Common myeloid progenitor, CD34-positive (primary cell): ENCODE data around the gene ALDH8A1.

Experiments used
- CTCF ChIA-PET: fragments of 350-600 bp; sonication (Branson Sonifier 250); formaldehyde crosslinking; loops from one replicate; lab custom pipeline; 2021; ENCODE audit warnings: antibody characterized with exemption; lab: Charles Lee
- POLR2A ChIA-PET: fragments of 350-600 bp; sonication (Branson Sonifier 250); formaldehyde crosslinking; loops from one replicate; lab custom pipeline; 2021; ENCODE audit warnings: antibody characterized with exemption; lab: Charles Lee
- DNase-seq, 3 donors: peaks; one replicate each; pipeline versions ENCODE4 v3.0.0 to v3.0.0-alpha.2; 2013
- H3K27ac ChIP-seq, 2 experiments: 1 replicate in 1 of 2; 2 replicates in 1 of 2; pipeline ENCODE4 v1.7.0; 2013; ENCODE audit warnings: inconsistent platforms in 2 of 2, low read length in 2 of 2, mild to moderate bottlenecking in 2 of 2, low read depth in 1 of 2, moderate library complexity in 1 of 2; ENCODE audit not compliant: severe bottlenecking in 2 of 2, insufficient read depth in 1 of 2, poor library complexity in 1 of 2
- H3K27me3 ChIP-seq, 5 experiments: replicated peaks in 2 of 5; 1 replicate in 3 of 5; 2 replicates in 2 of 5; pipeline versions ENCODE4 v1.6.1 to v1.7.0; 2013; ENCODE audit warnings: low read length in 4 of 5, mild to moderate bottlenecking in 2 of 5, moderate library complexity in 2 of 5, inconsistent platforms in 1 of 5; ENCODE audit not compliant: insufficient read depth in 5 of 5, control insufficient read depth in 4 of 5
- H3K36me3 ChIP-seq, 4 experiments: 1 replicate in 2 of 4; 2 replicates in 2 of 4; pipeline versions ENCODE4 v1.6.1 to v1.7.0; 2013; ENCODE audit warnings: low read length in 3 of 4, control low read depth in 1 of 4, mild to moderate bottlenecking in 1 of 4; ENCODE audit not compliant: control insufficient read depth in 4 of 4, insufficient read depth in 4 of 4
- H3K4me1 ChIP-seq, 4 experiments: 1 replicate in 3 of 4; 2 replicates in 1 of 4; pipeline versions ENCODE4 v1.6.1 to v1.7.1; 2013; ENCODE audit warnings: low read length in 3 of 4, mild to moderate bottlenecking in 3 of 4, control low read depth in 1 of 4, inconsistent platforms in 1 of 4, moderate library complexity in 1 of 4; ENCODE audit not compliant: control insufficient read depth in 4 of 4, insufficient read depth in 4 of 4; ENCODE audit errors: control extremely low read depth in 1 of 4
- H3K4me3 ChIP-seq, 7 experiments: 1 replicate in 4 of 7; 2 replicates in 3 of 7; pipeline versions ENCODE4 v1.5.1 to v1.7.0; 2013; ENCODE audit warnings: mild to moderate bottlenecking in 7 of 7, low read length in 6 of 7, moderate library complexity in 6 of 7, inconsistent platforms in 2 of 7, low read depth in 2 of 7, control low read depth in 1 of 7; ENCODE audit not compliant: insufficient read depth in 4 of 7, control insufficient read depth in 1 of 7; ENCODE audit errors: extremely low read depth in 1 of 7
- H3K9me3 ChIP-seq, 5 experiments: 1 replicate in 4 of 5; 2 replicates in 1 of 5; pipeline versions ENCODE4 v1.6.1 to v1.7.1; 2013; ENCODE audit warnings: low read length in 4 of 5, mild to moderate bottlenecking in 2 of 5, inconsistent platforms in 1 of 5, low read depth in 1 of 5, moderate library complexity in 1 of 5; ENCODE audit not compliant: control insufficient read depth in 4 of 5, insufficient read depth in 2 of 5; ENCODE audit errors: control extremely low read depth in 1 of 5
- WGBS: methylation state at CpG from one replicate; pipeline ENCODE4 v1.1.5; 2013; ENCODE audit not compliant: insufficient coverage; 5-methylcytosine and 5-hydroxymethylcytosine counted together

Gene ALDH8A1

DNA sequence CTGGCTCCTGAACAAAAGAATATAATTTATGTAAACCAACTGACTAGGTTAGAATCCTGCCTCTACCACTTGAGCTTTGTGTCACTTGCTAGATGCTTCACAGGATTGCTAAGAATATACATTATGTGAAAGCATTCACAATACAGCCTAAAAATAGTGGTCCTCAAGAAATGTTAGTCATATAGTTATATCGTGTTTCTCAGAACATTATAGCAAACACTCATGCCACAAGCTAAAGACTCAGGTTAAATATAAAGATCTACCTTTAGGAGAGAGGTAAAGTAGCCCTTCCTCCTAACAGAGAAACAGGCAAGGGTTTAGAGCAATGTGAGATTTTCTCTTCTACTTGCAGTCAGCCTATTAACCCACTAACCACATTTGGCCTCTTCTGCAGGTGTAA, 17.8 kb upstream of the ALDH8A1 start:
- H3K36me3 ChIP-seq, result peaks cover 21 to 32% (median 24%) of the 10 kb centered on the region in 4 experiments
- no peak for DNase-seq
- no CpG with 5 or more reads among the region's 1 CpG for WGBS
- no peak overlapping the region for H3K4me3 ChIP-seq
- H3K27ac ChIP-seq, result no peak overlapping the region
- ChIA-PET POLR2A (no interaction called here), CTCF (interaction anchor here (1.3 kb wide), 1 partner anchor 26 kb away, joined by 6 read pairs; no protein-coding TSS in a partner anchor)
- H3K27me3 ChIP-seq, result no peaks in the 10 kb centered on the region
- H3K9me3 ChIP-seq, result no peaks in the 10 kb centered on the region
- no peaks in the 10 kb centered on the region for H3K4me1 ChIP-seq

DNA sequence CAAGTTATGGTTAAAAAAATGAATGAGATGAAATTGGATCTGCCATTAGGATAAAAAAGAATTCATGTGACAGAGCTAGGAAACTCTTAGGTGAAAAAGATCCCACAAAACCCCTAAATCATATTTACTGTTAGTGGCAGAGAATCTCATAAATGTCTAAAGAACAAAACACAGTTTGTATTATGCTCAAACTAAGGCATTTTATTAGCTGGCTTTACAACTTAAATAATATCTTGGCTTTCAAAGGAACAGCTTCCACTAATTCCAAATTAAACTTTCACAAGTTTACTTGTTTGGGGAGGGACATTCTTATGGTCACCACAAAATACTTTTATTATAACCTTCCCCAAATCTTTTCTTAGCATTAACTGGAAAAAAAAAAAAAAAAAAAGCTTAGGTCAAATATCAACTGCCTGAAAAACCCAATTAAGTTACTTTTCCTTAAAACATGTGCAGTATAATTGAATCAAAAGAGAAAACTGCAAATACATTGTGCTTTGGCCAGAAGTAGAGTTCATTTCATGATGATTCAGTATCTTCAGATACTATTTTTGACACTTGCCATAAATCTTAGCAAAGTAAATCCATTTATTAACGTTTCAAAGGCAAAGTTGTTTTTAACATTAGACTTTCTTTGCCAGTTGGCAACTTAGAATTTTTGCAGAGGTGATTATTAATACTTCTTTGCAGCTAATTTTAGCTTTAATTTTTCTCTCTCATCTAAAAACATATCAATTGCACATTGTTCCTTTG, 14.7 kb upstream of the ALDH8A1 start:
- Histone ChIP-seq H3K27ac (no peak overlapping the region), H3K4me1 (no peaks in the 10 kb centered on the region), H3K36me3 (peaks cover 21 to 55% (median 29%) of the 10 kb centered on the region in 4 experiments), H3K9me3 (peaks cover 0 to 14% (median 5%) of the 10 kb centered on the region in 5 experiments), H3K27me3 (no peaks in the 10 kb centered on the region), H3K4me3 (no peak overlapping the region)
- CTCF ChIA-PET, result interaction anchor here (1.0 kb wide), 1 partner anchor 808 kb away, joined by 3 read pairs; no protein-coding TSS in a partner anchor
- POLR2A ChIA-PET, result no interaction called here
- no CpG with 5 or more reads among the region's 1 CpG for WGBS
- DNase-seq, result no peak

DNA sequence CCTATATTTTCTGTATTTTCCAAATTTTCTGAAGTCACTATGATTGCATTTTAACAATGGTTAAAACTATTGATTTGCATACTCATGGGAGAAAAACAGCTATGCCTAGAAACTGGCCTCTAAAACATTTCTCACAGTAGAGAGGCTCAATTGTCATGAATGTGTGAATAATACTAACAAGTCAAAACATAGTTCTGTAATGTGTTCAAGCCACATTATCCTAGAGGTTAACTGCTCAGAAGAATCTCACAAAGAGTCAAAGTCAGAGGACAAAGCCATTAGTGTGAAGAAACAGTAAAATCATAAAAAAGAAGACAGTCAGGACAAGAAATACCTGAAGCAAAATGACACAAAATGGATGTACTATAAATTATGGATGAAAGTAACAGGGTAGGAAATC, 12.5 kb upstream of the ALDH8A1 start:
- Histone ChIP-seq H3K36me3 (peaks cover 18 to 63% (median 28%) of the 10 kb centered on the region in 4 experiments), H3K4me3 (no peak overlapping the region), H3K27me3 (no peaks in the 10 kb centered on the region), H3K9me3 (peaks cover 0 to 22% (median 6%) of the 10 kb centered on the region in 5 experiments), H3K4me1 (no peaks in the 10 kb centered on the region), H3K27ac (no peak overlapping the region)
- DNase-seq, result no peak
- ChIA-PET POLR2A (no interaction called here), CTCF (no interaction called here)

DNA sequence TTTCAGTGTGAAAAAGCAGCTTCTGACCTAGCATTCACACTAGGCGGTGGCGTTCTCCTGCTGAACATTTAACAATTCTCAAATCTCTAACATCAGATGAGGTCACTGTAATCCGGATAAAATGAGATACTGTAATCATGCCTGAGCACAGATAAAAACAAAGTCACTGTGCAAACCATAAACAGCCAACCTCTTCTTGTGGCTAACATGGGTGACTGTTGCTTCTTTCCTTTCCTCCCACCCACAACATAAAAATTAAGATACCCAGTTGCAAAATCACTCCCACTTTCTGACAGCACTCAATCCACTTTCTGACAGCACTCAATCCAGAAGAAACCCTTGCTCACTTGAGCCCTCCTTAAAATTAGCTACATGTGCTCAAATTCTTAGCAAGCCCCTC, 11.5 kb upstream of the ALDH8A1 start:
- 97% methylated on average over 3 of the region's 3 CpGs for WGBS
- Histone ChIP-seq H3K4me3 (no peak overlapping the region), H3K9me3 (peaks cover 0 to 22% (median 6%) of the 10 kb centered on the region in 5 experiments), H3K36me3 (peaks cover 18 to 63% (median 26%) of the 10 kb centered on the region in 4 experiments), H3K4me1 (no peaks in the 10 kb centered on the region), H3K27ac (no peak overlapping the region), H3K27me3 (no peaks in the 10 kb centered on the region)
- ChIA-PET CTCF (no interaction called here), POLR2A (no interaction called here)
- no peak for DNase-seq

DNA sequence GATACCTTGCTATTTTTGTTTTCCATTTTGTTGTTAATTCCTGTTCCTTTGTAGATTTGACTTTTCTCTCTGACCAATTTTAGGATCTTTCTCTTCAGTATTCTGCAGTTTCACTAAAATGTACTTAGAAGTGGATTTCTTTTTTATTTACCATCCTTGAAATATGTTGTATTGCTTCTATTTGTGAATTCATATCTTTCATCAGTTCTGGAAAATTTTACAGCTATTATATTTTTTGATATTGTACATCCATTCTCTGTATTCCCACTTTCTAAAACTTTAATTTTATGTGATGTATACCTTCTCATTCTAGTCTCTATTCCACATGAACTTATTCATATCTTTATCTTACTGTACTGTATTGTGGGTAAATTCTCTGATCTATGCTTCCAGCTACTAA, 9.7 kb upstream of the ALDH8A1 start:
- H3K9me3 ChIP-seq, result peaks cover 0 to 22% (median 6%) of the 10 kb centered on the region in 5 experiments
- ChIA-PET CTCF (interaction anchor here (1.5 kb wide), 1 partner anchor 19 kb away, joined by 4 read pairs; no protein-coding TSS in a partner anchor), POLR2A (no interaction called here)
- no peak overlapping the region for H3K27ac ChIP-seq
- peaks cover 12 to 50% (median 23%) of the 10 kb centered on the region in 4 experiments for H3K36me3 ChIP-seq
- no peak for DNase-seq
- no peak overlapping the region for H3K4me3 ChIP-seq
- no peaks in the 10 kb centered on the region for H3K4me1 ChIP-seq
- H3K27me3 ChIP-seq, result no peaks in the 10 kb centered on the region

DNA sequence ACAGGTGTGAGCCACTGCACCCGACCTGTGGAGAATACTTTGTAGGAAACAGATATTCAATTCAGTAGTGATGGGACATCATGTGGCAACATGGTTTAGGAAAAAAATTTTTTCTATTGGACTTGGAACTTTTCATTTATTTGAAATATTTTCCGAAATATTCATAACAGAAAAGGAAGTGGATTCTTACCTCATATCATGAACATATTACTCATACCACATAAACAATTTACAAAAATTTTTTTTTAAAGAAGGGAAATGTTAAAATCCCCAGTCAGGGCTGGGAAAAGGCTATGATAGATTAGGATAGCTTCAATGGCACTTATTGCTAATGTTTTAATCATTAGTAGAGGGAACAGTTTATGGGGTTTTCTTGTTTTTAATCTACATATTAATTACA, 6.8 kb upstream of the ALDH8A1 start:
- peaks cover 5 to 25% (median 8%) of the 10 kb centered on the region in 4 experiments for H3K36me3 ChIP-seq
- DNase-seq, result no peak
- peaks cover 0 to 22% (median 6%) of the 10 kb centered on the region in 5 experiments for H3K9me3 ChIP-seq
- H3K27me3 ChIP-seq, result no peaks in the 10 kb centered on the region
- ChIA-PET POLR2A (no interaction called here), CTCF (interaction anchor here (0.7 kb wide), 1 partner anchor 525 kb away, joined by 3 read pairs; no protein-coding TSS in a partner anchor)
- no peak overlapping the region for H3K27ac ChIP-seq
- WGBS, result 100% methylated on average over 1 of the region's 2 CpGs
- no peak overlapping the region for H3K4me3 ChIP-seq
- no peaks in the 10 kb centered on the region for H3K4me1 ChIP-seq

DNA sequence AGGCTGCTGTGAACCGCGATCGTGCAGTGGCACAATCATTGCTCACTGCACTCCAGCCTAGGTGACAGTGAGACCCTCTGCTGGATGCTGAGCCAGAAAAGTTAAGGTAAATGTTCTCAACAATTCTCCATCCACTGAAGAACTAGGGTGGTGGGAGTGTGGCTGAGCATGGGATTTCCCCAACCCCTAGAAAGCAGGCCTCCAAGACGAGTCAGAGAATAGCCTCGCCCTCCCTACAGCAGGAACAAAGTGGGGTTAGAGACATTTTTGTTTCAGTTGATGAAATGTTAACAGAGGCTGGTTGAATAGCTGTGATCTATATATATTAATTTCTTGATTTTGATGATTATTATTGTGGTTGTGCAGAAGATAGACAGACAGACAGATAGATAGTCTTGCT, 6.1 kb upstream of the ALDH8A1 start:
- no peak for DNase-seq
- no peak overlapping the region for H3K27ac ChIP-seq
- WGBS, result 100% methylated on average over 3 of the region's 5 CpGs
- peaks cover 0 to 17% (median 4%) of the 10 kb centered on the region in 5 experiments for H3K9me3 ChIP-seq
- ChIA-PET CTCF (no interaction called here), POLR2A (no interaction called here)
- H3K27me3 ChIP-seq, result no peaks in the 10 kb centered on the region
- no peaks in the 10 kb centered on the region for H3K4me1 ChIP-seq
- H3K4me3 ChIP-seq, result no peak overlapping the region
- peaks cover 0 to 19% (median 3%) of the 10 kb centered on the region in 4 experiments for H3K36me3 ChIP-seq
